Ureter (tissue), 1 donor: ENCODE results near the gene PRPSAP2. TPM values are rescaled to one million over a fixed set of nuclear protein-coding genes. Genes with fewer than 3 reads are reported as not detected.
"Not testable (repeated sequence)": the region's sequence is repeated elsewhere in the genome, so short reads cannot be mapped to it uniquely, and the experiment has no call there.

Experiments
- DNase-seq: peaks from one replicate; pipeline ENCODE4 v3.0.0-alpha.2; 2020; ENCODE audit warnings: low spot score
- total RNA-seq: library from RNA; stranded (reverse); gene quantifications from one replicate; pipeline ENCODE4 v1.2.4, GENCODE V29; 2023
- donor health status: DM: yes; HTN: yes; CAD: no.

Gene PRPSAP2
- total RNA-seq, 1 donor from 2014 or later, result 40.7 TPM

GRCh38 chr17:18944646-18945045 is 86.7 kb downstream of the PRPSAP2 start:
- DNase-seq, result no peak

GRCh38 chr17:18946536-18946935 is 88.6 kb downstream of the PRPSAP2 start:
- no peak for DNase-seq

- DNase-seq, result no peak
Measured at GRCh38 chr17:18947866-18948265, 89.9 kb downstream of the PRPSAP2 start.

DNA sequence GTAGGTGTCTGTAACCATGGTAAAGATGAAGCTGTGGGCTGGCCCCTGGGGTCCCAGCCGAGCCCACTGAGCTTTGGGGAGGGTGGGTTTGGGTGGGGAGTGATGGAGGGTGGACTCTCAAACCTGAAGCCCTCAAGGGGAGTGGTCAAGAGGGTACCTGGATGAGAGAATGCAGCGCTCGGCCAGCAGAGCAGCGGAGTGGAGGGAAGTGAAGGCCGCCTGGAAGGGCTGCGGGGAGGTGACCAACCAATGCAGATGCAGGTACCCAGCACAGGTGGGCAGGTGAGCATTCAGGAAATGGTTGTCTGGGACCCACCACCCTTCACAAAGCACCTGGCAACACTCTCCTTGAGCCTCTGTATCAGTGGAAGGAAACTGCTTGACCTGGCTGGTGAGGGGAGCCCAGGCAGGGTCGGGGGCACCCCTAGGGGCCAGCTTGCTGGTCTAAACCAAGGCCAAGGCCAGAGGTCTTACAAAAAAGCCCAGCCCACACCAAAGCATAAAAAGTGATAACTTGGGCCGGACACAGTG is 90.6 kb downstream of the PRPSAP2 start:
- no peak for DNase-seq

DNA sequence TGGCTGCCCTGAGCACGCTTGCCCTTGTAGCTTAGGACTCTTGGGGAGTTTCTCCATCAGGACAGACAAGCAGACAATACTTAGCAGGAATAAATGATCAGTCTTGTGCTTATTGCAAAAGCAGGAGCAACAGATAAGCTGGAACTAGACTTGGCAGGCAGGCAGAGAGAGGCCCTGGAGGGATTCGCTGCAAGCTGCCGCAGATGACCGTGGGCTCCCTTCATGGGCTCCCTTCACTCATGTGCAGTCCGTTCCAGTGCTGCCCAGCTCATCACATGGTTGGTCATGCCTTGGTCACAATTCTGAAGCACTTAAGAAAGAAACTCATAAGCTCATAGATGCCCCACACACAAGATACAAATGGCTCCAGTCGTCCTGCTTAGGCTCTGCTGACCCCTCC is 91.6 kb downstream of the PRPSAP2 start:
- no peak for DNase-seq

- DNase-seq, result no peak
Measured at GRCh38 chr17:18950346-18950745, 92.4 kb downstream of the PRPSAP2 start.

GRCh38 chr17:18950944-18951905 is 93.3 kb downstream of the PRPSAP2 start:
- no peak for DNase-seq

DNA sequence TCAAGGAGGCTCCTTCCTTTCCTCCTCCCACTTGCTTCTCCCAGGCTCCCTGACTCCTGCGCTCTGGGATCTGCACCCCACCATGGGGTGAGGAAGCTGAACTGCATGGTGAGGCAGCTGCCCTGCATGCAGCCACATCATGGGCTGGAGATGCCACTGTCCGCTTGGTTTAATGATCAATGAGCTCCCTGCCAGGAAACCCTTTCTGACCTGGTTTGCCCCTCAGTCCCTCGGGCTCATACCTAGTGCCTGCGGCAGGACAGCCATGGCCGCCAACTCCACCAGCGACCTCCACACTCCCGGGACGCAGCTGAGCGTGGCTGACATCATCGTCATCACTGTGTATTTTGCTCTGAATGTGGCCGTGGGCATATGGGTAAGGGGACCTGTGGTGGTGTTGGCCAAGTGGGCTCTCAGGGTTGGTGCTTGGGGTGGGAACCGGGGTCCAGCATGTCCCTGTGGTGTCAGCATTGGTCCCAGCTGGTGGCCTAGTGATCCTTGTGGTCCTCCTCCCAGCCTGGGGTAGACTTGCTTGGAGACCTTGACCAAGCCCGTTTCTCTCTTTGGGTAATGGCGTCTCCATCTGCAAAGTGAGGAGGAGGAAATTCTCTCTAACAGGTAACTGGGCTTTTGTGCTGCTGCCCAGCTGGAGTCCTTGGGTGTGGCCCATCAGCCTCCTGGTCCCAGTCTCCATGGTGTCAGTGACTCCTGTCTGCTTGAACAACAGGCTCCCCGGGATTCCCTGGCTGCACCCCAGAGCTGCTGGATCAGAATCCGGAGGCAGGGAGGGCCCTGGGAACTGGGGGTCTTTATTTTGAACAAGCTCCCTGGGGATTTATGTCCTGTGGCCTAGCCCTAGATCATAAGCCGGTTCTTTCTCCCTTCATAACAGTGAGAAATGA is 94.3 kb downstream of the PRPSAP2 start, which contains the start of gene SLC5A10:
Gene SLC5A10, plus strand, starts transcription at position 225 of the 902 bp plus-strand sequence. Its CDS starts 41 bp downstream, at position 266.
- DNase-seq, result no peak

DNA sequence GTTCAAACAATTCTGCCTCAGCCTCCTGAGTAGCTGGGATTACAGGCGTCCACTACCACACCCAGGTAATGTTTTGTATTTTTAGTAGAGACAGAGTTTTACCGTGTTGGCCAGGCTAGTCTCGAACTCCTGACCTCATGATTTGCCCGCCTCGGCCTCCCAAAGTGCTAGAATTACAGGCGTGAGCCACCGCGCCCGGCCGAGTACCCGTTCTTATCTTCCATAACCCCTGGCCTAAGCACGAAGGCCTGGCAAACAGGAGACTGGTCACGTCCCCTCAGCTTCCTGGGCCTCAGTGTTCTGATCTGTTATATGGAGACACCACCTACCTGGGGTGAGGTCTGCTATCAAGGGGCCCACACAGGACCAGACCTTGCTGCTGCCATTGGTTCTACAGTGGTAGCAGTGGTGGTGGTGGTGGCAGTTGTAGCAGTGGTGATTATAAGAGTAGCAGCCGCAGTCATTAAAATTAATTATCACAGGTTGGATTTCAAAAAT is 95.3 kb downstream of the PRPSAP2 start:
- no peak for DNase-seq

DNA sequence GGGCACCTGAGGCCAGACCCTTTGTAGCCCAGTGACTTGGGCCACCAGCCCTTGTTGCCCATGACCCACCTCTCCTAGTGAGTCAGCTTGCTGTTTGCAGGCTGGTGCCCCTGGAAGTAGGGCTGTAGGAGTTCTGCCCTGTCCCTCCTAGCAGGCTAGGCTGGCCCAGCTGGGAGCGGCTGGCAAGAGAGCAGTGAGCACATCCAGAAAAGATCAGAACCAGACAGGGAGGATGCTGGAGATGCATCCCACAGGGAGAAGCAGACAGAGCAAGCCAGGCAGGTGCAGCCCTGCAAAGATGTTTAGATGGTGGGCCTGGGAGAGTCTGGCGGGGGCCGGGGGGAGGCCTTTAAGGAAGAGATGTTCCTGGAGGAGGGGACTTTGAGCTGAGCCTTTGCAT is 96.4 kb downstream of the PRPSAP2 start:
- DNase-seq, result no peak

- no peak for DNase-seq
Measured at GRCh38 chr17:18955009-18955408, 97.1 kb downstream of the PRPSAP2 start.

DNA sequence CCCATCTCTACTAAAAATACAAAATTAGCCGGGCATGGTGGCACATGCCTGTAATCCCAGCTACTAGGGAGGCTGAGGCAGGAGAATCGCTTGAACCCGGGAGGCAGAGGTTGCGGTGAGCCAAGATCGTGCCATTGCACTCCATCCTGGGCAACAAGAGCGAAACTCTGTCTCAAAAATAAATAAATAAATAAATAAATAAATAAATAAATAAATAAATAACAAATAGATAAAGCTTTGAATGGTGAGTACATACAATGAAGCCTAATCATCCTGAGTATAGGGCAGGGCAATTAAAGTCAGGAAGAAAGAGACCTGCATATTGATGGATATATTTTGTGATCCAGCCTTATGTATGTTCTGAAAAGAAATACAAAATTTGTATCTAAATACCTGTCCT is 98.1 kb downstream of the PRPSAP2 start:
- not testable (repeated sequence) for DNase-seq

DNA sequence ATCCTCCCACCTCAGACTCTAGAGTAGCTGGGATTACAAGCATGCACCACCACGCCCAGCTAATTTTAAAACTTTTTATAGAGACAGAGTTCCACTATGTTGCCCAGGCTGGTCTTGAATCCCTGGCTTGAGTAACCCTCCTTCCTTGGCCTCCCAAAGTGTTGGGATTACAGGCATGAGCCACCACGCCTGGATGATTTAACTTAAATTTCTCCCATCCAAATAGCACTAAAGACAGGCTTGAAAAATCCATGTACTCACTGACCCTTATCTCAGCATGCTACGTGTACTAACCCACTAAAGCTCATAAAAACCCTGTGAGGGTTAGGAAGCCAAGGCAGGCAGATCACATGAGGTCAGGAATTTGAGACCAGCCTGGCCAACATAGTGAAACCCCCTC is 98.7 kb downstream of the PRPSAP2 start:
- DNase-seq, result no peak

- no peak for DNase-seq
Measured at GRCh38 chr17:18957831-18958230, 99.9 kb downstream of the PRPSAP2 start.

DNA sequence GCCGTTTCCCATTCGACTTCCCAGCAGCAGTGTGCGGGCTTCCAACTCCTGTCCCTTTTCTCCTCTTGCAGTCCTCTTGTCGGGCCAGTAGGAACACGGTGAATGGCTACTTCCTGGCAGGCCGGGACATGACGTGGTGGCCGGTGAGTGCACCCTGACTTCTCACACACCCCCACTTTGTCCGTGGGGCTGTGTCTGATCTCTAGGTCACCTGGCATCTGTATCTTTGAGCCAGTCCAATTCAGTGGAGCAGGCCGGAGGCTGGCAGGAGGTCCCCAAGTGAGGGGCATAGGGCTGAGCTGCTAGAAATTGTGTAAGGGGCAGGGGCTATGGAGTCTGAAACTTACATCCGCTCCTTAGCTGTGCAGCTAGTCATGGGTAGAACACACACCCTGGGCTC is 100.7 kb downstream of the PRPSAP2 start:
- DNase-seq, result no peak

DNA sequence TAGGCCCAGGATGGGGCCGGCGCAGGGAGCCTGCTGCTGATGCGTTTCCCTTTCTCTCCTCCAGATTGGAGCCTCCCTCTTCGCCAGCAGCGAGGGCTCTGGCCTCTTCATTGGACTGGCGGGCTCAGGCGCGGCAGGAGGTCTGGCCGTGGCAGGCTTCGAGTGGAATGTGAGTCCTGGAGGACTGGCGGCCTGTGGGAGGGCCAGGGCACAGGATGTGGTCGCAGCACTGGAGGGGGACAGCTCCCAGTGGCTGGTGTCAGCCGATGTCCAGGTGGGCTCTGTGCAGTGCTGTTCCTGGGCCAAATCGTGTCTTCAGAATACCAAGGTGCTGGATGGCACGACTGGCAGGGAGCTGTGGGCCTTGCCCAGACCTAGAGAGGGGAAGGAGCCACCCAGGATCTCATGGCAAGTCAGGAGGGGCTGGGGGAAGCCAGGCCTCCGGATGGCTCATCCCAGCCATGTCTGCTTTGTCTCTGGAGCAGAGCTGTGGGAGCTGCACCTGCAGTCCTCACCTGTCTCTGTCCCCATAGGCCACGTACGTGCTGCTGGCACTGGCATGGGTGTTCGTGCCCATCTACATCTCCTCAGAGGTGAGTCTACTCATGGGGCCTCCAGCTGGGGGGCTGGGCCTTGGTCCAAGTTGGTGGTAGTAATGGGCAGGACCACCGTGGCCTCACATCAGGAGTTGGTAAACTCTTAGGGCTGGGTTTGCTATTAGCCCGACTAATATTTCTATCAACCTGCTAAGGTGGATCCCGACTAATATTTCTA is 101.3 kb downstream of the PRPSAP2 start:
- DNase-seq, result no peak

DNA sequence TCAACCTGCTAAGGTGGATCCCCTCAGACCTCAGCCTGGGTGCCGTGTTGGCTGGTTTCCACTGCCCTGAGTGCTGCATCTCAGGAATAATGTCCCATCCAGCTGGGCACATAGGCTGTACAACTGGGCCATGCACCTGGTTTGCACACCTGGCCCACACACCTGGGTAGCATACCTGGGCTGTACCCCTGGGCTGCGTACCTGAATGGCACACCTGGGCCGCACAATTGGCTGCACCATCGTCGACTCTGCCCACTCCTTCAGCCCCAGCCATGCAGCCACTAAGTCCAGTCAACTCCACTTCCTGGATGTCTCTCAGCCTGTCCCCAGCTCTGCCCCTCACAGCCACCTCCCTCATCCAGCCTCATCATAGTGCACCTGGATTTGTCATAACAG is 101.9 kb downstream of the PRPSAP2 start:
- DNase-seq, result no peak

DNA sequence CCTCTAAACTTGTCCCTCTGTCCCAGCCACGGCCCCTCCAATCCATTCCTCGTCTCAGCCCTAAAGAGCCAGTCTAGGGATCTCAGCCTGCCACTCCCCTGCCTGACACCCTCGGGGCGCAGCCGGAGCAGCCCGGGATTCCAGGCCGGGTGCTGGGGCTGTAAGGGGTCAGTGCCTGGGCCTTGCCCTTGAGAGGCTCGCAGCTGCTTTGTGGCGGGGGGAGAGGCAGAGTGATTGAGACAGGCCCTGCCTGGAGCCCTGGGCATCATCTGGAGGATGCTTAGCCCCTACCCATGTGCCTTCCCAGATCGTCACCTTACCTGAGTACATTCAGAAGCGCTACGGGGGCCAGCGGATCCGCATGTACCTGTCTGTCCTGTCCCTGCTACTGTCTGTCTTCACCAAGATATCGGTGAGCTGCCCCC is 102.3 kb downstream of the PRPSAP2 start:
- DNase-seq, result no peak

- DNase-seq, result peak; percentile 85
Measured at GRCh38 chr17:18960803-18961511, 103.0 kb downstream of the PRPSAP2 start.
